Measurements from ENCODE around the gene SPTBN1.

SPTBN1 gene

DNA sequence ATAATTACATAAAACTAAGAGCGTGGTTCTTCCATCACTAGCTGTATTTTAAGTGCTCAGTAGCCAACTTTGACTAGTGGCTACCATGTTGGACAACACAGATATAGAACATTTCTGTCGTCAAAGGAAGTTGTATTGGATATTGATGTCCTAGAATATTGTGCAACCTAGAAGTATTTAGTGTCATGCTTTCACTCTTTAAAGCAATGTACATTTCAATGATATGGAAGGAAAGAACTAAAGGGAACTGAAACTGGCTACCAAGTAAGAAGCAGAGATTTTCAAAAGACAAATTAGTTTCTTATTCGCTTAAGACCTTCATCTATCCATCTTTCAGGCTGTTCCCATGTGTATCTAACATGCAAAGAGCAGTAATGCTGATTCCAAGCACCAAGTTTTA lies 182.0 kb downstream of the SPTBN1 start:
- no peak for DNase-seq

DNA sequence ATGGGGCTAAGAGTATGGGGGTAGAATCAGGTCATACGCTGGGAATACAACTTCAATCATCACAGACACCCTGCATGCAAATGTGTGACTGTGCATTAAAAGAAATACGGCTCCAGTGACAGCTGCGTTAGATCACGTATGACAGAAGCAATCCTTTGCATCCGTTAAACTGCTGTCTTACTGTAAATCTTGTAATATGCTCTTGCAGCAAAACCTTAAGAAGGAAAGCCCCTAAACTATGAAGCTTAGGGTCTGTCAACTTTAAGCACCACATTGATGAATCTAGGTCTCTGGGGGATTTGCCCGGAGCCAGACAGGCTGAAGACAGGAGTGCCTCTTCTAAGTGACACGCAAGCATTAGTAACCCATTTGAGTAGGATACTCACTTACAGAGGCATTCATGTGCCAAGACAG lies 182.7 kb downstream of the SPTBN1 start:
- no peak for DNase-seq

DNA sequence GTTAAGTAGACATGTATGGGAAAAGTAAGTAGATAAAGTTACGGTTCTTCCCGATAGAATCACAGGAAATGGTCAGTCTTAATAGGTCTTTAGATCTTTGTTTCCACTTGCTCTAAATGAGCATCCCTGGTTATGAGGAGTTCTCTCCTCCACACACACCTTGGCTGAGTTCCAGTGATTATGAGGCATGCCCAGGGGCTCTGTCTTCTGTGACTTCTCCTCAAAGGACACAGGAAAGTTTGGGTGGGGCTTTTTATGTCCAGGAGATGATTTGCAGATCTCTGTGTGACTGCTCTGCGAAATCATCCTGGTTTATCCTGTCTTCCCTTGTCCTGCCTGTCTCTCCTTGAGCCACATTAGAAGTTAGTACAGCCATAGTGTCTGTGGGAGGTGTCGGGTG lies 183.5 kb downstream of the SPTBN1 start:
- no peak for DNase-seq

DNA sequence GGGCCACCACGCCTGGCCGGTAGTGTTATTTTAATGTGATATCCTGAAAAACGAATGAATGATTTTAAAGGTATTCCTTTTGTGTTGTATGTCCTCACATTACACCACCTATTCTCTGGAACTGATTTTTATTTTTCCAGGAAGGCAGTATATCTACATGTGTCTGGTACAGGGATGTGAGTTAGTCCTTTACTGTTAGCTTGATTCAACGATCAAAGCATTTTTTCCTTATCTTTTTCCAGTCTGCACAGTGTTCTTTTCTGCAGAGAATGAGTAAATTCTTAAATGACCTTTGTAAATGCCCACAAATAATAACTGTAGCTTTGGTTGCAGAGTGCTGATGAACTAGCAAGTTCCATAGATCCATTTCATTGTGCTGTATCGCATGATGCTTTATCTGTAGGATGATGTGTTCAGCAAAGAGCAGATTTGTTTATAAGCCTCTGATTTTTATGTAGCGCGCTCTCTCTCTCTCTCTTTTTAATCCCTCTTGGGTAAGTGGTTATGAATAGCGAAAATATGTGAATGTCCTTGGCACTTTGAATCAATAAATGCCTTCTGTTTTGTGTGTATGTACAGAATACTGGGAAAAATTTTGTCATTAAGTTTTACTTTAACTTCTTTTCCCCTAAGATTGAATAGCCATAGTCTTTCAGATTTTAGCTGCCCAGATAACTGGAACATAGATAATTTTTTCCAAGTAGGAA lies 184.9 kb downstream of the SPTBN1 start:
- no peak for DNase-seq

DNA sequence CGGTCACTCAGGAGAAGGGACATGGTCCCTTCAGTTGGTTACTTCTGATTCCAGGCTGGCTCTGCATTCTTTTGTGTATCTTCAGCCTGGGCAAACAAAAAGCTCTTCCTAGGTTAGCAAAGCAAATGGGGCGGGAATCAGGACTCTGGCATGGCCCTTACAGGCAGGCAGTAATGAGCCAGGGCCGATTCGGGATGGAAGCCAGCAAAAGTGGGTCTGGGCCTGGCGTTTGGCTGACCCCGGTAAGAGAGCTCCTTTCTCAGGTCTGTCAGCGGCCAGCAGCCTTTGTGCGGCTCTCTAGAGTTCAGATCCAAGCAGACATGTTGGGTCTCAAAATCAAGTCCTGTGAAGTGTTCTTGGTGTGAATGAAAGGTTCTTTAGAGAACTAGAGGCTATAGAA lies 185.9 kb downstream of the SPTBN1 start:
- no peak for DNase-seq

DNA sequence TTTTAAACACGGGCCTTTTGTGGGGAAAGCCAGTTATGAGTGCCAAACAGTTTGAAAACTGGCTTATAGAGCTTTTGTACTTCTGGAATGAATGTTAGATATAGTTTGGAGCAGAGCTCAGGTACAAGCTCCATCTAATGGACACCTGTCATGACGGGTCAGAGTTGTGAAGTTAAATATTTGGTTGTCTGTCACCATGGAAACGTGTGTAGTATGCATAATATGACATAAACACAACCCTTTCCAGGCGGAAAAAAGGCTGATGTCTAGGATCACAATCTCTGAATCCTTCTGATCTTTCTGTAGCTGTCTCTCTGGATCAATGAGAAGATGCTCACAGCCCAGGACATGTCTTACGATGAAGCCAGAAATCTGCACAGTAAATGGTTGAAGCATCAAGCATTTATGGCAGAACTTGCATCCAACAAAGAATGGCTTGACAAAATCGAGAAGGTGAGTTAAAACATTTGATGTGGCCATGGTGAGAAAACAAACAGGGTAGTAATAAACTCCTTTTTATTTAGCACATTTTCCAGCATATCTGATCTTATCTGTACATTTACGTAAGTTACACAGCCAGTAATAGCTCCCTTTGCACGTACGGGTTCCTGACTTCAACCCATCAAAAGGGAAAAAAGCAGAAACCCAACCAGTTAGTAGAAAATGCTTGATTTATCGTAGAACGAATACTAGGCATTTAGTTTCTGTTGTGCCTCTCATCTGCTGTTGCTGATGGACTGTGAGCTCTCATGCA lies 186.7 kb downstream of the SPTBN1 start:
- no peak for DNase-seq

DNA sequence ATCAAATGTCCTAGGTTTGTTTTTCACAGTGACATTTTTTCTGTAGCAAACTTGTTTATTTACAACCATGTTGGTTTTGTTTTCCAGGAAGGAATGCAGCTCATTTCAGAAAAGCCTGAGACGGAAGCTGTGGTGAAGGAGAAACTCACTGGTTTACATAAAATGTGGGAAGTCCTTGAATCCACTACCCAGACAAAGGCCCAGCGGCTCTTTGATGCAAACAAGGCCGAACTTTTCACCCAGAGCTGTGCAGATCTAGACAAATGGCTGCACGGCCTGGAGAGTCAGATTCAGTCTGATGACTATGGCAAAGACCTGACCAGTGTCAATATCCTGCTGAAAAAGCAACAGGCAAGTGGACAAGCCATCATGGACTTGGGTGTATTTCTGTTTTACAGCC lies 188.1 kb downstream of the SPTBN1 start:
- DNase-seq, result no peak

DNA sequence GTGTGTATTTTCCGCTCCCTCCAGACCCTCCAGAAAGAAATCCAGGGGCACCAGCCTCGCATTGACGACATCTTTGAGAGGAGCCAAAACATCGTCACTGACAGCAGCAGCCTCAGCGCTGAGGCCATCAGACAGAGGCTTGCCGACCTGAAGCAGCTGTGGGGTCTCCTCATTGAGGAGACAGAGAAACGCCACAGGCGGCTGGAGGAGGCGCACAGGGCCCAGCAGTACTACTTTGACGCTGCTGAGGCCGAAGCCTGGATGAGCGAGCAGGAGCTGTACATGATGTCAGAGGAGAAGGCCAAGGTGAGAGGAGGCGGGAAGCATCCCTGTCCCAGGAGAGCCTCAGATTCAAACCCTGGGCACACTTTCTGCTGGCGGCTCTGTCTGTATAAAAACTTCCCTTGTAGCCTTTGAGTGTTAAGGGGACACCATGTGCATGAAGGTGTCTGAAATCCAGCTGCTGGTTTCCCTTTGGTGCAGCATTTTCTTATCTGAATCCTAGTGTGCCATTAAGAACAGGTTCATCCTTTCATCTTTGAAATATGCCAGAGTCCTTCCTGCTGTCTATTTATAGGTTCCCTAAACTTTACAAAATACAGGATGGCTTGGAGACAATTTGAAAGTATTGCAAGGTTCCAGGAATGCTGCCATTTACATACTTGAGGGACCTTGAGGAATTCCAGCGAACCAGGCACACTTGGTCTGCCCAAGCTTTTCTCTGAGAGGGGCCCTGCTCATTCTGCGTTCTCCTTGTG lies 190.2 kb downstream of the SPTBN1 start:
- no peak for DNase-seq

DNA sequence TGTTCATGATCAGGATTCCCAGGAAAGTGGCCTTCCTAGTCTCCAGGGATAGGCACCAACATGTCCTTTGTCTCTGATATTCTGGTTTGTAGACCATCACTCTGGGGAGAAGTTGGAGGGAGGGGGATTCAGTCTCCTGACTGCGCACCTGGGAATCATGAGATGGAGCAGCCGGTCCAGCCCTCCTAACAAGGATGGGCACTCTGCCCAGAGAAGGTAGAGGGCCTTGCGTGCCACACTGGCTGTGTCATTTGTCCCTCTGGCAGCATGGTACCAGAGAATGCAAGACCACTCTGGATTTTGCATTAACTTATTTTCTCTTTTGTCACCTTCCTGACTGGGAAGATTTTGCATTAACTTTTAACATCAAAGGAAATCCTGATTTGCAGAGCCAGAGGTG lies 192.1 kb downstream of the SPTBN1 start:
- no peak for DNase-seq

DNA sequence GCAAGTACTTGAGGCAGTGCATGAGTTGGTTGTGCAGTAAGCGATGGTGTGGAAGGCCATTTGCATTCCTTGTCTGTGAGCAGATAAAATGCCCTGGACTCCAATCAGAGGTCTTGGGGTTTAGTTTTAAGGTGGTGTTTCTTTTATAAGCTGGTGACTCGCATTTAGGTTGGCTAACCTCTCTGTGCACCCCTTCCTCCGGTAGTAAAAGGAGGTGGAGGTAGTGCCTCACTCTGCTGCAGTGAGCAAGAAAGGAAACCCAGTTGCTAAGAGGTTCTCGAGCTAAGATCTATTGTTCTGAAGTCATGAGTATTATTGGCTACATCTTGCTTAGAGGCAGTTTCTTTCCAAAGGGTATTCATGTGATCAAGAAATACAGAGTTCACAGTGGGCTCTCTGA lies 193.1 kb downstream of the SPTBN1 start:
- no peak for DNase-seq

DNA sequence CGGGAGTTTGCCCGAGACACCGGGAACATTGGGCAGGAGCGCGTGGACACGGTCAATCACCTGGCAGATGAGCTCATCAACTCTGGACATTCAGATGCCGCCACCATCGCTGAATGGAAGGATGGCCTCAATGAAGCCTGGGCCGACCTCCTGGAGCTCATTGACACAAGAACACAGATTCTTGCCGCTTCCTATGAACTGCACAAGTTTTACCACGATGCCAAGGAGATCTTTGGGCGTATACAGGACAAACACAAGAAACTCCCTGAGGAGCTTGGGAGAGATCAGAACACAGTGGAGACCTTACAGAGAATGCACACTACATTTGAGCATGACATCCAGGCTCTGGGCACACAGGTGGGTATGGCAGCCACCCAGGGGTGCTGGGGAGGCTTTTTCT lies 193.5 kb downstream of the SPTBN1 start:
- DNase-seq, result no peak

DNA sequence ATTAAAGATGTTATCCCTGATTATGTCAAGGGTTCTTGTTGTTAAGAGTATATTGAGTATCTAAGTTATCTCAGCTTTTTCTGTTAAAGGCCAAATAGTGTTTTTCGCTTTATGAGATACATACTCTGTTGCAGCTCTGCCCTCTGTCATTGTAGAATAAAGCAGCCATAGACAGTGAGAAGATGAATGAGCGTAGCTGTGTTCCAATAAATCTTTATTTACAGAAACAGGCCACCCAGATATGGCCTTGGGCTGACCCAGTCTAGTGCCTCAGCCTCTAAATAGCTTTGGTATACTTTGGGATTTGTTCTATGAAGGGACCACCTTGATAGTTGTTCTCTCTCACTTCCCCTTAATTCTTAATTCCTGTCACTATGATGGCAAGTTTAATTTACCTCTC lies 194.5 kb downstream of the SPTBN1 start:
- no peak for DNase-seq

DNA sequence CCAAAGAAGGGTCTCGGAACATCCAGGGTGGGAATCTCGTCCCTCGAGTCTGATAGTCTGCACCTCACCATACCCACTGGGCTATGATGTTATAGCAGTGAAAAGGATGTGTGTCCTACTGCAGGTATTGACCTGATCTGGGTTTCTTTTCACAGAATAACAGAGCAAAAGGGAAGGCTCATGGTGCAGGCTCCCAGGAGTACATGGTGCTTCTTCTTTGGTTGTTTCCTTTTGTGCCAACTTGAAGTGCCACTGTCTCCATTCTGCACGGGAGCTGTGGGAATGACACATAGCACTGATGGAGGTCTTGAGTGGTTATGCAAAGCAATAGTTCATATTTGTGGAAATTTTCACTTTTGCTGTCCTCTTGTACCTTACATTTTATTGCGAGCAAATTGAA lies 195.2 kb downstream of the SPTBN1 start:
- DNase-seq, result no peak

DNA sequence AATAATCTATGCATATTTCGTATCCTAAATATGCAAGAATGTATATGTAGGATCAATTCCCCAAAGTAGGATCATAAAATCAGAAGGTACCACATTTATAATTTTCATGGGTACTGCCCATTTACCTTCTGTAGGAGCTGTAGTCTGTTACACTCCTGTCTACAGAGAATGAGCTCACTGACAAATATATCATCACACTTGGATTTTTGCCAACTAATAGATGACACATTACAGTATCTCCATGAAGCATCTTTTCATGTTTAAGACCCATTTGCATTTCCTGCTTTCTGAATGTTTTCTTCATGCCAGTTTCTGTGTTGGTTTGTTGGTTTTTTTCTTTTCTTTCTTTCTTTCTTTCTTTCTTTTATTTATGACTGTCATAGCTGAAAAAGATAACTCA lies 196.4 kb downstream of the SPTBN1 start:
- no peak for DNase-seq

DNA sequence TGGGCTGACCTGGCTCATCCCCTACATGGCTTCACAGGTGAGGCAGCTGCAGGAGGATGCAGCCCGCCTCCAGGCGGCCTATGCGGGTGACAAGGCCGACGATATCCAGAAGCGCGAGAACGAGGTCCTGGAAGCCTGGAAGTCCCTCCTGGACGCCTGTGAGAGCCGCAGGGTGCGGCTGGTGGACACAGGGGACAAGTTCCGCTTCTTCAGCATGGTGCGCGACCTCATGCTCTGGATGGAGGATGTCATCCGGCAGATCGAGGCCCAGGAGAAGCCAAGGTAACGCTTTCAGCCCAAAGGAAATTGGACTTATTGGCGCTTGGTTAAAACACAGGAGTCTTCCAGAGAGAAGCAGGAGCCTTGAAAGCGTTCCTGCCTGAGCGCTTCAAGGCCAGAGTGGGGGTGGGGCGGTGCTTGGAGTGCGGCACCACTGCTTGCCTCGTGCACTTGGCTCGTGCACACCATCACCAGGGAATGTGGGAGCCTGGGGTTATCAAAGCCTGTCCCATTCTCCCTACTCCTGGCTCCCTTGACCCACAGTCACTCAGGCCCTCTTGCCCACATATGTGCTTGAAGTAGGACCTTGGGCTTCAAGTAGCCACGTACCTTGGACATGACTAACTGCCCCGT lies 197.6 kb downstream of the SPTBN1 start:
- no peak for DNase-seq

DNA sequence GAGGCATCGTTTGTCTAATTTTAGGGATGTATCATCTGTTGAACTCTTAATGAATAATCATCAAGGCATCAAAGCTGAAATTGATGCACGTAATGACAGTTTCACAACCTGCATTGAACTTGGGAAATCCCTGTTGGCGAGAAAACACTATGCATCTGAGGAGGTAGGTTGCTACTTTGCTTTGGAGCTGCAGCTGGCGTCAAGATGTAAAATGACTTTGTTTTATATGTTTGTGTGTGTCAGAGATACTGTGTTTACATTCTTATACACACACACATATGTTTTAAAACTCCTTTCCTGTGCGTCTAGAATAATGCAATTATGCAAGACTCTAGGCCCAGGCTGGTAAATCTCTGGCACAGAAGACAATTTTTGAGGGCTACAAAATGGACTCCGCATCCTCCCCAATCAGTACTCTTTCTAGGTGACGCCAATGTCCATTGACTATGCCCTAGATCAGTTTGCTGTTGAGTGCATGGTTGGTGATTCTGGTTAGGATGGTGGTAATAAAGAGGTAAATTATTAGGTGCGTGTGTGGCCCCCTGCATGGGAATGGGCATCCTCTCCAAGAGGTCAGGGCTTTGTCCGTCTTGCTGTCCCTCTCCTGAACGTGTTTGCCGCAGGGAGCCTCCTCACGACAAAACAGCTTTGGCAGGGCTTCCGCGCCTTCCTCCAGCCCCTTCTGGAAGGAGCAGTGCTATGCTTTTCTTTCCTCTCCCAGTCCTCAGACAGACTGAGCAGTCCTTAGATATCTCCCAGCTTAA lies 199.1 kb downstream of the SPTBN1 start:
- DNase-seq, result no peak

DNA sequence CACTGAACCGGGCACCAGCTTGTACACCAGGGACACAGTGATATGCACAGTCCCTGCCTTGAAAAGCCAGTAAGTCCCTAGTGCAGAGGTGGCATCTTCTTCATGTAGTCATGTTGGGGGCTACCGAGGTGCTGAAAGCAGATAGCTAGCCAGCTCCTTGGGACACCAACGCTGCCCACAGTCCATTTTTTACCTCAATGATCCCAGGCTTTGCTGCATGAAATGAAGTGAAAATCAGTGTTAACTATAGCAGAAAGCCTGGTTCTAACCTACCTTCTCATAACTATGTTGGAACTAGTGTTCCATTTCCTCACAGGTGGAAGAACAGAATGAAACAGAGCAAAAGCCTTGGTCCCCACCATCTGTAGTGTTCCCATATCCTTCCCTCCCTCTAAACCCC lies 200.7 kb downstream of the SPTBN1 start:
- no peak for DNase-seq

DNA sequence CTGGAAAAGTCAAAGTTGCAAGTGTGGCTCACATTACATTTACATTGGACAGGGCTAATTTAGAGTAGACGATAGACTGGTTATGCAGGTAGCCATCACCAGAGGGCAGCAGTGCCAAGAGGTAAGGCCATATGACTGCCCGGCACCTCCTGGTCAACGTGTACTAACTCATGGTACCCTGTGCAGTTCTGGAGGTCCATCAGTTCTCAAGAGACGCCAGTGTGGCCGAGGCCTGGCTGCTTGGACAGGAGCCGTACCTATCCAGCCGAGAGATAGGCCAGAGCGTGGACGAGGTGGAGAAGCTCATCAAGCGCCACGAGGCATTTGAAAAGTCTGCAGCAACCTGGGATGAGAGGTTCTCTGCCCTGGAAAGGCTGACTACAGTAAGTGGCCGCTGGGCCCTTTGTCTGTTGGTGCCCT lies 201.5 kb downstream of the SPTBN1 start:
- DNase-seq, result no peak

DNA sequence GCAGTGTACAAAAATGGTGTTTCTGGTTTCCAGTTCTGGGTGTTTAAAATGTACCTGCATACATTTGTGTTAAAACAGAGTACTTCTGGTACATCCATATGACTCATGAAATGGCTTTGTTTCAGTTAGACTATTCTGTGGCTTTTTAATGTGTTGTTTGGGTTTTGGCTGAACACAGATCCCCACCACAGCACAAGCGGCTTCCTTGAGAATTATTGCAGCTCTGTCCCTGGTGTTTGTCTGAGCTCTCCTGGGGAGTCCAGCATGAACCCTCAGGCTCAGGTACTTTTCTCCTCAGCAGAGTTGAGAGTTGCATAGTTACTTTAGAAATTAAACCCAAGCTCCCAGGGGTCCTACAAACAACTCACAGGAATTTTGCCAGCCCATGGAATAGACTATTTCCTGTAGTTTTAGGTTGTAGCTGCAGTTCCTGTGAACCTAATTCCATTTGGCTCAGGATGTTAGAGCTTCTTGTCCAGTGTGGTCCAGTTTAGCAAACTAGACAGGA lies 202.5 kb downstream of the SPTBN1 start:
- DNase-seq, result no peak

DNA sequence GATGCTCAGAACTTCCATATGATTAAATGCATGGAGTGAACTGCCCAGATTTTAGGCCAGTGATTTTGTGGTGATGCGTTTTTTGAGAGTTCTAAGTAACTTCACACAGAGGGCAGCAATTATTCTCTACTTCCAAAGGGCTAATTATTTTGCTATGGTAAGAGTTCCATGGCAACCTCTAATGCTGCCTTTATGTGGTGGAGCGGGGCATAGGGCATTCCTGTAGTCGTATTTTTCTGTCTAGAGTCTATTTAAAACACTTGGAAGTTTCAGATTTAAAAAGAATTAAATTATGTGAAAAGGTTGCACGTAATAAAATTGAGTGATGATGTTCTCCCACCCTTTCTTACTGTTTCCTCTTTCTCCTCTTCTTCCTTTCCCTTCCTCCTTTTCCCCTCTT lies 203.4 kb downstream of the SPTBN1 start:
- no peak for DNase-seq

DNA sequence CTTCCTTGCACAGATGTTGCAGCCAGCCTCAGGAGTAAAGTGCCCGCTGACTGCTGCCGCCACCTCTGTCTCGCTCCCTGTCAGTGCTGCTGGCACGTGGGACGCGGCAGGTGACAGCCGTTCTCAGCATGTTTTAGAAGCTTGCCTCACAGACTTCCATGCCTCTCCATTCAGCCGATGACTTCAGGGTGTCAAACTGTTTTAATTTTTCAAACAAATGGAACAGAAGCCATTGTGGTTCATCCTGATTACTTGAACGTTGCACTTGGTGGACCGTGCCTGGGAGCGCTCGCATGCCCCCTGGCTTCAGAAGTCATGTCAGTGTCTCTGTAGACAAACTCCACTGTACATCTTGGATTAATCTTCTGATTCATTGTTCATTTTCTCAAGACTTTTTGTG lies 204.6 kb downstream of the SPTBN1 start:
- no peak for DNase-seq

DNA sequence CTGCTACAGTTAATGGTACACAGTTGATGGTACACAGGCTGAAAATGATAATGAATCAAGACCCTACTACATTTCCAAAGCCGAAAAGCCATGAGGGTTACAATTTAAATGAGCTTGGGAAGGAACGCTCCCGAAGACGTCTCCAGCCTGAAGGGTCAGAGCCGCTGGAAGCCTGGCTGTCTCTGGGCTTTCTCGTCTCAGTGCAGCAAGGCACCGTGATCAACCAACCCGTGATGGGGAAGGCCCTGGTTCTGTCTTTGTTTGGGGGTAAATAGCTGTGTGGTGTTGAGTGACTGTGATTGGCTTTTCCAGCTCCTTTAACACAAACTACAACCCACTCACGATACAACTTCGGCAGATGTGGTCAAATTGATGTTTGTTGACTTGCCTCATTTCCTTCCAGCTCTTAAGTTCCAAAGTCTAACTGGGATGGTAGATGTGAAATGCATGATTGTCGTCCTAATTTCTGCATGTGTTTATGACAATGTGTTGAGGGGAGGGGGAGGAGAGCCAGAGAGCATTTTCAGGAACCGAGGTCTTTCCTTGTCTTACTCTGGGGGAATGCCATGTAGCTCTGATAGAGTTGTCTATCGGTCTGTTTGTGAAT lies 207.4 kb downstream of the SPTBN1 start:
- no peak for DNase-seq
